GM18517 (cell line): ENCODE results near the gene KAT8.
A peak's percentile ranks its signal among the peaks of the same experiment; 100 is the strongest.
"Not testable (repeated sequence)": the region's sequence is repeated elsewhere in the genome, so short reads cannot be mapped to it uniquely, and the experiment has no call there.

Experiments used
- ATAC-seq: cut with Tn5 transposase; IDR thresholded peaks from one replicate; pipeline ENCODE4 v1.9.1; 2021; ENCODE audit warnings: mild to moderate bottlenecking, moderate library complexity; ENCODE audit not compliant: unreplicated experiment

The KAT8 gene

DNA sequence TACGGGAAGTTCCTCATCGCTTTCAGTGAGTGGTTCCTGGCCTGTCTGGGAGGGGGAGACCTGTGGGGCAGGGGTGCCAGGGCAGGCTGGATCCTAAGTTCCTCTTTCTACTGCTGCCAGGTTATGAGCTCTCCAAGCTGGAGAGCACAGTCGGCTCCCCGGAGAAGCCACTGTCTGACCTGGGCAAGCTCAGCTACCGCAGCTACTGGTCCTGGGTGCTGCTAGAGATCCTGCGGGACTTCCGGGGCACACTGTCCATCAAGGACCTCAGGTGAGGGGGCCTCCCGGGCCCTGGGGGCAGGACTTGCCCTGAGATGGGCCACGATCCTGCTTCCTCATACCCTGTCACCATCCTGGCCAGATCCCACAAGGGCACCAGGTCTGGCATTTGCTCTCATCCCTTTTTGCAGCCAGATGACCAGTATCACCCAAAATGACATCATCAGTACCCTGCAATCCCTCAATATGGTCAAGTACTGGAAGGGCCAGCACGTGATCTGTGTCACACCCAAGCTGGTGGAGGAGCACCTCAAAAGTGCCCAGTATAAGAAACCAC, 12.9 kb downstream of the KAT8 start:
- ATAC-seq, result no peak

- no peak for ATAC-seq
Measured at GRCh38 chr16:31130899-31131298, 13.4 kb downstream of the KAT8 start.

- ATAC-seq, result no peak
Measured at GRCh38 chr16:31131416-31131815, 14.0 kb downstream of the KAT8 start.

GRCh38 chr16:31131841-31132271, 14.4 kb downstream of the KAT8 start:
- no peak for ATAC-seq

GRCh38 chr16:31132303-31132979, 15.0 kb downstream of the KAT8 start:
- ATAC-seq, result no peak

DNA sequence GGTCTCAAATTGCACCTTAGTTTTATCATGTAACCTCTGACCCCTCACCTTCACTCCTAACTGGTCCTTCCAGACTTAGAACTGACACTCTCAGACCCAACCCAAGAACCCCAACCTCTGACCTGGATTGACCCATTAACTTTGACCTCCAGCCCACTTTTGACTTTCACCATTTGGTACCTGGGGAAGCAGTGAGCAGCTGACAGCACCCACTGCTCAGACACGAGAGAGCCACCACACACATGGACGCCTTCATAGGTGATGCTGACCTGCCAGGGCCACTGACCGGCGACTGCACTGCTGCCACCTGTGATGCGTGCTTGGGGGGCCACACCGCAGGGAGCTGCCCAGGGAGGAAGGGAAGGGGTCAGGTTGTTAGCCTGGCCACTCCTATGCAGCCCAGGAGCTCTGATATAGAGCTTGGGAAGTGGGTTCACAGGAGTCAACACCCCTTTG, 15.6 kb downstream of the KAT8 start:
- ATAC-seq, result no peak

- no peak for ATAC-seq
Measured at GRCh38 chr16:31134091-31134571, 16.7 kb downstream of the KAT8 start.

- ATAC-seq, result no peak
Measured at GRCh38 chr16:31134625-31135534, 17.4 kb downstream of the KAT8 start.

DNA sequence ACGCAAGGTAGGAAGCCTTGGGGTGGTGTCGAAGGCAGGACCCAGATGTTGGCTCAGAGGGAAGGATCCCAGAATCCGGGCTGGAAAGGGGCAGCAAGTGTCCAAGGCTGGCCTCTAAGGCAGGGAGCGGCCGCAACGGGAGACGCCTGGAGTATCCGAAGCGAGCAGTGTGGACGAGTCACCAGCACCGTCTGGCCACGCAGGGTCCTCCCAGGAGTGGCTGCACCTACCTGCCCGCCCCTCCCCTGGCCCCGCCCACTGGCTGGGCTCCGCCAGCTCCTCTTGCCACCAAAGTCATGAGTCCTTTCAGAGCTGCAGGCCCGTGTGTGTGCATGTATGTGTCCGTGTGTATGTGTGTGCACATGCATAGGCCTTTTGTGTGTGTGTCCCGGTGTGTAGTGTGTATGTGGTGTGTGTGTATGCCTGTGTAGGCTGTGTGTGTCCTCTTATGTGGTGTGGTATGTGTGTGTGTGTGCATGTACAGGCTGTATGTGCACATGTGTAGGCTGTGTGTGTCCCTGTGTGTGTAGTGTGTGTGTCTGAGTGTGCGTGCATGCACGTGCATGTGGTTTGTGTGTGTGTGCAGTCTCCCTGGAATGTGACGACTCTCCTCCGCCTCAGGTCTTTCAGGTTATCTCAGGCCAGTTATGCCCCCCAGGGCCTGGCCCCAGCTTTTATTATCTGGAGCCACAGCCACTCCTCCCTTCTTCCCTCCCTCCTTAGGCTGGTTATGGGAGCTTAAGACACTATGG, 18.2 kb downstream of the KAT8 start, which contains the start of gene PRSS8:
Gene PRSS8 (minus strand): TSS at position 193 of the 752 bp plus-strand sequence. CDS start 229 bp downstream, outside the sequence.
- no peak for ATAC-seq

DNA sequence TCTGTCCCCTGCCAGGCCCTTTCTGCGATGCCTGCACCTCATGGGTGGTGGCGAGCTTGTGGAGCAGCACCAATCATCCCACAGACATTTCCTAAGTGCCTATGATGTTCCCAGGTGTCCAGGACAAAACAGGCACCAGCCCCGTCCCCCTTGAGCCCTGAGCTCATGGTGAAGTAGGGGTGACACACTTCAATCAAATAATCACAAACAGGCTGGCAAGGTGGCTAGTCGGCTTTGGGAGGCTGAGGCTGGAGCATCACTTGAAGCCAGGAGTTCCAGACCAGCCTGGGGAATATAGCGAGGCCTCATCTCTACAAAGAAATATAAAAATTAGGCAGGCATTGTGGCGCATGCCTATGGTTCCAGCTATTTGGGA, 18.8 kb downstream of the KAT8 start:
- ATAC-seq, result no peak

DNA sequence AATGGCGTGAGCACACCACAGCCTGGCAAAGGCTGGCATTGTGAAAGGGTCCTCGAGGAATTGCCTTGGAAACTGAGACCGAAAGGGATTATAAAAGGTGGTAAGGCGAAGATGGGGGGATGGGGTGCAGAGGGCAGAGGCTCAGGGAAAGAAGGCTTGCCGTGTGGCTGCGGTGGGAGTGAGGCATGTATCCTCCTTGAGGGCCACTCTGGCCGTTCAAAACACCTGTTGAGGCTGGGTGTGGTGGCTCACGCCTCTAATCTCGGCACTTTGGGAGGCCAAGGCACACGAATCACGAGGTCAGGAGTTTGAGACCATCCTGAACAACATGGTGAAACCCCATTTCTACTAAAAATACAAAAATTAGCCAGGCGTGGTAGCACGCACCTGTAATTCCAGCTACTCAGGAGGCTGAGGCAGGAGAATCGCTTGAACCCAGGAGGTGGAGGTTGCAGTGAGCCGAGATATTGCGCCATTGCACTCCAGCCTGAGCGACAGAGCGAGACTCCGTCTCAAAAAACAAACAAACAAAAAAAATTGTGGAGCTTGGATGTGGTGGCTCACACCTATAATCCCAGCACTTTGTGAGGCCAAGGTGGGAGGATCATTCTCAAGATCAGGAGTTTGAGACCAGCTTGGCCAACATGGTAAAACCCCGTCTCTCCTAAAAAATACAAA, 19.5 kb downstream of the KAT8 start:
- not testable (repeated sequence) for ATAC-seq

- no peak for ATAC-seq
Measured at GRCh38 chr16:31138621-31139578, 21.4 kb downstream of the KAT8 start.

DNA sequence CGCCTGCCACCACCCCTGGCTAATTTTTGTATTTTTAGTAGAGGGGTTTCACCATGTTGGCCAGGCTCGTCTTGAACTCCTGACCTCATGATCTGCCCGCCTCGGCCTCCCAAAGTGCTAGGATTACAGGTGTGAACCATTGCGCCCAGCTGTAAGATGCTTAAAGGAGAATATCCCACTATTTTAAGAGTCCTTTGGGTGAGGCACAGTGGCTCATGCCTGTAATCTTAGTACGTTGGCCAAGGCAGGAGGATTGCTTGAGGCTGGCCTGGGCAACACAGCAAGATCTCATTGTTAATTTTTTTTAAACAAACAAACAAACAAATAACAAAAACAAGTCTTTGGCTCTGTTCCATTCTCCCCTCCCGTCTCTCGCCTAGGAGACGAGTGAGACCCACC, 23.6 kb downstream of the KAT8 start:
- ATAC-seq, result not testable (repeated sequence)

DNA sequence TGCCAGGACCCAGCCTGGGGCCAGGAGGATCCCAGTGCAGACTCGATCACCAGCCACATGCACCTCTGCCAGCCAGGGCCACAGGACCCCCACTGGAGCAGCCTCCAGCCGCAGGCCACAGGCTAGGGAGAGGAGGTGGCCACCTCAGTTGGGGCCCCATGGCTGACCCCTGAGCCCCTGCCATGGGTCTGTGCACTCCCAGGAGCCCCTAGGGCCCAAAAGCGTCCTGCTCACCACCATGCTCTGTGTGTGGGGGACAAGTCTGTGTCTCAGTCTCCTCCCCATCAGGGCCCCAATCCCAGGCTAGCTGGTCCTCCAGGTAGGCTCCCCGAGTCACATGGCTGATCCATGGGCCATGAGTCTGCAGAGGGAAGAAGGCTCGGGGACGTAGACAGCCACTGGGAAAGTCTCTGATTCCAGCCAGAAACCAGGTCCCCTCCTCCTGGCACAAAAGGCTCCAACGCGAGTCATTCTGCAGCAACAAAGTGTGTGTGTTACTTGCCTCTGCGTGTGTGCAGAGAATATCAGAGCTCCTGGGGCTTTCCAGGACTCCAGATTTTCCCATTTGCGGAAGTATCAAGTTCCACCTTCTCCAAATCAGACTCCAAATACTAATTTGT, 24.1 kb downstream of the KAT8 start:
- ATAC-seq, result no peak

GRCh38 chr16:31142109-31143010, 24.9 kb downstream of the KAT8 start:
- ATAC-seq, result peak; percentile 80

DNA sequence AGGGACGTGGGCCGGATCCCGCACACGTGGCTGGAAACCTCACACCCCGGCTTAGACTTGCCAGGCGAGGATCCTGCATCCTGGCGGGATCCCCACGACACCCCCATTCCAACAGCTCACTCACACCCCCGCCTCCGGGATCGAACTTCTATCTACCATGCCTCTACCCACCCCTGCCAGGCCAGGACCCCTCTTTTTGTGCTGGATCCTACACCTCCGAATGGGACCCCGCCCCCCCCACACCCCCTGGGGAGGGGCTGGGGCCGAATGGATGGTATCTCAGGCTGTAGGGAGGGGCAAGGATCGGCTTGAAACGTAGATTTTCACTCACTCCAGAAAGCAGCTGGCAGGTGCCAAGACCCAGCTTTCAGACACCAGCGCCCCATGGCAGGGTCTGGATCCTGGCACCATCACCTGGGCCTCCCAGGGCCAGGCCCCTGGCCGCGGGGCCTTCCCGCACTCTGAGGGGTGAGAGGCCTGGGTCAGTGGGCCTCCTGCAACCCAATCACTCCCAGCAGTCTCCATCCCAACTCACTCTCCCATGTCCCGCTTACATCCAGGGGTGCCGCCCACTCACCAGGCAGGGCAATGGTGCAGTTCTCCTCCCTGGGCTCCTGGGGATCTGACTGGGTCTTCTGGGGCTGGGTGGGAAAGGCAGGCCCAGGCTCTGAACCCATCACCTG, 25.7 kb downstream of the KAT8 start:
- no peak for ATAC-seq

- ATAC-seq, result no peak
Measured at GRCh38 chr16:31143694-31144148, 26.3 kb downstream of the KAT8 start.
